ENCODE results near the gene FBXO48. TPM values are rescaled to one million over a fixed set of nuclear protein-coding genes. Genes with fewer than 3 reads are reported as not detected.

FBXO48 gene
- polyA plus RNA-seq, 1 of the 3 experiments (the other 2 are of a cell fraction): 0.30 TPM

GRCh38 chr2:68431316-68431972 lies 35.6 kb downstream of the FBXO48 start:
- Histone ChIP-seq H3K27me3 (ENCODE audit: insufficient read depth) (no peaks in the 10 kb centered on the region), H3K27ac (ENCODE audit: low read depth in 2 of 2, low read length in 1 of 2) (no peak overlapping the region), H2AFZ (ENCODE audit: low read depth) (no peak overlapping the region), H3K4me1 (ENCODE audit: control insufficient read depth in 1 of 2, insufficient read depth in 2 of 2, low read depth in 1 of 2, low read length in 1 of 2) (no peaks in the 10 kb centered on the region), H3K4me2 (no peak overlapping the region), H4K20me1 (ENCODE audit: insufficient read depth) (no peaks in the 10 kb centered on the region), H3K9me2 (no peaks in the 10 kb centered on the region), H3K36me3 (replicated peaks in 1 of 2; ENCODE audit: control insufficient read depth in 1 of 2, insufficient read depth in 2 of 2, low read length in 1 of 2) (no peaks in the 10 kb centered on the region), H3K9ac (no peak overlapping the region), H3K79me2 (ENCODE audit: insufficient read depth) (no peaks in the 10 kb centered on the region), H3K4me3 (ENCODE audit: low read depth in 2 of 2, low read length in 1 of 2) (no peak overlapping the region), H3K9me3 (no peaks in the 10 kb centered on the region), H3F3A (replicated peaks; ENCODE audit: insufficient read depth) (no peaks in the 10 kb centered on the region)
- CTCF ChIA-PET: interaction anchor here (1.2 to 2.8 kb wide), 3 partner anchors 9 to 112 kb away, joined by 3 to 26 read pairs (median 7); partner anchors contain the start of gene CNRIP1
- POLR2A ChIA-PET: no interaction called here
- no peak for TF ChIP-seq PBX3 (IDR thresholded peaks at IDR 0.05)
- no peak for TF ChIP-seq REST (IDR thresholded peaks at IDR 0.05; ENCODE audit: low read depth, low read length)
- TF ChIP-seq ZBTB33 (IDR thresholded peaks at IDR 0.05; ENCODE audit: borderline replicate concordance, low read depth): no peak
- DNase-seq: no peak
- WGBS (ENCODE audit: low lambda C conversion rate): 50% methylated on average over 8 of the region's 8 CpGs

- no peaks in the 10 kb centered on the region for H3K4me1 ChIP-seq (ENCODE audit: control insufficient read depth in 1 of 2, insufficient read depth in 2 of 2, low read depth in 1 of 2, low read length in 1 of 2)
- no peaks in the 10 kb centered on the region for H3K36me3 ChIP-seq (replicated peaks in 1 of 2; ENCODE audit: control insufficient read depth in 1 of 2, insufficient read depth in 2 of 2, low read length in 1 of 2)
- no peak for DNase-seq
- no peaks in the 10 kb centered on the region for H3K27me3 ChIP-seq (ENCODE audit: insufficient read depth)
- CTCF ChIA-PET: interaction anchor here (2.3 to 2.8 kb wide), 2 partner anchors 11 to 34 kb away, joined by 7 to 16 read pairs; no protein-coding TSS in a partner anchor
- no peak overlapping the region for H2AFZ ChIP-seq (ENCODE audit: low read depth)
- no peaks in the 10 kb centered on the region for H3K9me2 ChIP-seq
- H3K4me2 ChIP-seq: no peak overlapping the region
- no peaks in the 10 kb centered on the region for H4K20me1 ChIP-seq (ENCODE audit: insufficient read depth)
- H3K9me3 ChIP-seq: no peaks in the 10 kb centered on the region
- no peak overlapping the region for H3K9ac ChIP-seq
- H3K4me3 ChIP-seq (ENCODE audit: low read depth in 2 of 2, low read length in 1 of 2): no peak overlapping the region
- no peak overlapping the region for H3K27ac ChIP-seq (ENCODE audit: low read depth in 2 of 2, low read length in 1 of 2)
- POLR2A ChIA-PET: no interaction called here
- no peaks in the 10 kb centered on the region for H3F3A ChIP-seq (replicated peaks; ENCODE audit: insufficient read depth)
- 68% methylated on average over 7 of the region's 7 CpGs for WGBS (ENCODE audit: low lambda C conversion rate)
- no peaks in the 10 kb centered on the region for H3K79me2 ChIP-seq (ENCODE audit: insufficient read depth)
- TF ChIP-seq MEF2A (IDR thresholded peaks at IDR 0.05; ENCODE audit: borderline replicate concordance, low read depth): no peak
- TF ChIP-seq RAD21 (IDR thresholded peaks at IDR 0.05; ENCODE audit: low read length): no peak
- TF ChIP-seq MAX (IDR thresholded peaks at IDR 0.05; ENCODE audit: low read depth): no peak
- no peak for TF ChIP-seq GABPA (IDR thresholded peaks at IDR 0.05; ENCODE audit: low read depth)
- no peak for TF ChIP-seq FOXM1 (IDR thresholded peaks at IDR 0.05; ENCODE audit: low read depth)
- TF ChIP-seq SIN3A (IDR thresholded peaks at IDR 0.05; ENCODE audit: borderline replicate concordance, low read depth, low read length): no peak
- TF ChIP-seq RFX5 (IDR thresholded peaks at IDR 0.05; ENCODE audit: low read length): no peak
- TF ChIP-seq FOSL2 (IDR thresholded peaks at IDR 0.05; ENCODE audit: borderline replicate concordance, low read depth): no peak
- TF ChIP-seq USF2 (IDR thresholded peaks at IDR 0.05; ENCODE audit: borderline replicate concordance, low read depth, low read length): no peak
- TF ChIP-seq EP300 (IDR thresholded peaks at IDR 0.05; ENCODE audit: borderline replicate concordance in 1 of 2, low read depth in 1 of 2, low read length in 1 of 2): no peak
- TF ChIP-seq FOXJ3 (CRISPR knock-in tag; IDR thresholded peaks at IDR 0.05): no peak
- no peak for TF ChIP-seq MXI1 (IDR thresholded peaks at IDR 0.05; ENCODE audit: low read depth, low read length)
- no peak for TF ChIP-seq ELF1 (IDR thresholded peaks at IDR 0.05)
- TF ChIP-seq NFIC (IDR thresholded peaks at IDR 0.05; ENCODE audit: borderline replicate concordance): no peak
- no peak for TF ChIP-seq USF1 (IDR thresholded peaks at IDR 0.05; ENCODE audit: borderline replicate concordance, low read depth)
Measured at GRCh38 chr2:68429311-68429826, 37.7 kb downstream of the FBXO48 start.

All from SK-N-SH (cell line).